Epithelial cell of esophagus (primary cell): ENCODE data around the gene CFAP45.
"Not testable (repeated sequence)": the region's sequence is repeated elsewhere in the genome, so short reads cannot be mapped to it uniquely, and the experiment has no call there.

Experiments used
- DNase-seq: peaks from one replicate; pipeline ENCODE4 v3.0.0; 2010; ENCODE audit warnings: low read depth
- H3K4me3 ChIP-seq: 2 replicates; pipeline ENCODE4 v1.5.1; 2011; ENCODE audit warnings: mild to moderate bottlenecking, low read length, control low read depth
- CTCF ChIP-seq: IDR thresholded peaks from 2 replicates; pipeline ENCODE4 v1.5.1; 2011; ENCODE audit warnings: low read depth, mild to moderate bottlenecking, low read length, control low read depth, inconsistent platforms; ENCODE audit not compliant: insufficient read depth; ENCODE audit errors: missing control alignments

Gene CFAP45

GRCh38 chr1:159900755-159901360 lies 893 bp upstream of the CFAP45 start:
- no peak for TF ChIP-seq CTCF
- H3K4me3 ChIP-seq, result no peak overlapping the region
- no peak for DNase-seq

GRCh38 chr1:159899634-159900033 lies 331 bp downstream of the CFAP45 start:
- H3K4me3 ChIP-seq, DNase-seq: not testable (repeated sequence)

GRCh38 chr1:159898527-159898926 lies 1.4 kb downstream of the CFAP45 start:
- no peak for DNase-seq
- TF ChIP-seq CTCF, result no peak

GRCh38 chr1:159897962-159898361 lies 2.0 kb downstream of the CFAP45 start:
- no peak for TF ChIP-seq CTCF
- no peak for DNase-seq
- H3K4me3 ChIP-seq, result no peak overlapping the region

More at GRCh38 chr1:159898527-159898926, 1.4 kb downstream of the CFAP45 start:
- H3K4me3 ChIP-seq, result no peak overlapping the region

GRCh38 chr1:159896546-159896930 lies 3.4 kb downstream of the CFAP45 start:
- no peak for TF ChIP-seq CTCF
- no peak for DNase-seq
- H3K4me3 ChIP-seq, result no peak overlapping the region

- no peak for DNase-seq
These were observed 4.0 kb downstream of the CFAP45 start for GRCh38 chr1:159895836-159896545.

GRCh38 chr1:159895286-159895685 lies 4.7 kb downstream of the CFAP45 start:
- no peak for TF ChIP-seq CTCF
- no peak overlapping the region for H3K4me3 ChIP-seq
- DNase-seq, result no peak

More at GRCh38 chr1:159895836-159896545, 4.0 kb downstream of the CFAP45 start:
- TF ChIP-seq CTCF, result no peak
- no peak overlapping the region for H3K4me3 ChIP-seq
